Measurements from ENCODE around the gene MLLT3.

Gene MLLT3

DNA sequence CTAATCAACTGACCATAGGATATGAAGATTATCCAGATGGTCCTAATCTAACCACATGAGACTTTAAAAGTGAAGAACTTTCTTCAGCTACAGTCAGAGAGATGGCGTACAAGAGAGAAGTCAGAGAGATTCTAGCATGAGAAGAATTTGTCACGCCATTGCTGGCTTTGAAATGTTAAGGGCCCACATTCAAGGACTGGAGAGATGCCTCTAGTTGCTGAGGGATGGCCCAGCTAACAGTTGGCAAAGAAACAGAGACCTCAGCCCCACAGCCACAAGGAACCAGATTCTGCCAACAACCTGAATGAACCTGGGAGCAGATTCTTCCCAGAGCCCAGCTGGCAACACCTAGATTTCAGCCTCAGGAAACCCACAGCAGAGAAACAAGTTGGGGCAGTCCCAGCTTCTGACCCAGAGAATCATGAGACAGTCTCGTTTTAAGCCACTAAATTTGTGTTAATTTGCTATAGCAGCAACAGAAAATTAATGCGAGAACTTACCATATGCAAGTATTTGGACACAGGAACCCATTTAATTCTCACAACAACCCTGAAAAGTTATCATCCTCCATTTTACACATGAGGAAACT lies 132.0 kb downstream of the MLLT3 start:
- TF ChIP-seq ISL1 (CRISPR knock-in tag; IDR thresholded peaks at IDR 0.05) (no peak), ESRRG (CRISPR knock-in tag; IDR thresholded peaks at IDR 0.05) (no peak), OSR1 (CRISPR knock-in tag; IDR thresholded peaks at IDR 0.05) (no peak), GLIS3 (CRISPR knock-in tag; IDR thresholded peaks at IDR 0.05) (no peak), PPARA (CRISPR knock-in tag; IDR thresholded peaks at IDR 0.05; ENCODE audit: borderline replicate concordance) (no peak), TCF4 (CRISPR knock-in tag; IDR thresholded peaks at IDR 0.05; ENCODE audit: borderline replicate concordance) (no peak), RARB (CRISPR knock-in tag; IDR thresholded peaks at IDR 0.05) (no peak), ZNF565 (CRISPR knock-in tag; conservative IDR thresholded peaks at IDR 0.05; ENCODE audit: low read depth) (no peak)
- TF ChIP-seq, protein P1, sequence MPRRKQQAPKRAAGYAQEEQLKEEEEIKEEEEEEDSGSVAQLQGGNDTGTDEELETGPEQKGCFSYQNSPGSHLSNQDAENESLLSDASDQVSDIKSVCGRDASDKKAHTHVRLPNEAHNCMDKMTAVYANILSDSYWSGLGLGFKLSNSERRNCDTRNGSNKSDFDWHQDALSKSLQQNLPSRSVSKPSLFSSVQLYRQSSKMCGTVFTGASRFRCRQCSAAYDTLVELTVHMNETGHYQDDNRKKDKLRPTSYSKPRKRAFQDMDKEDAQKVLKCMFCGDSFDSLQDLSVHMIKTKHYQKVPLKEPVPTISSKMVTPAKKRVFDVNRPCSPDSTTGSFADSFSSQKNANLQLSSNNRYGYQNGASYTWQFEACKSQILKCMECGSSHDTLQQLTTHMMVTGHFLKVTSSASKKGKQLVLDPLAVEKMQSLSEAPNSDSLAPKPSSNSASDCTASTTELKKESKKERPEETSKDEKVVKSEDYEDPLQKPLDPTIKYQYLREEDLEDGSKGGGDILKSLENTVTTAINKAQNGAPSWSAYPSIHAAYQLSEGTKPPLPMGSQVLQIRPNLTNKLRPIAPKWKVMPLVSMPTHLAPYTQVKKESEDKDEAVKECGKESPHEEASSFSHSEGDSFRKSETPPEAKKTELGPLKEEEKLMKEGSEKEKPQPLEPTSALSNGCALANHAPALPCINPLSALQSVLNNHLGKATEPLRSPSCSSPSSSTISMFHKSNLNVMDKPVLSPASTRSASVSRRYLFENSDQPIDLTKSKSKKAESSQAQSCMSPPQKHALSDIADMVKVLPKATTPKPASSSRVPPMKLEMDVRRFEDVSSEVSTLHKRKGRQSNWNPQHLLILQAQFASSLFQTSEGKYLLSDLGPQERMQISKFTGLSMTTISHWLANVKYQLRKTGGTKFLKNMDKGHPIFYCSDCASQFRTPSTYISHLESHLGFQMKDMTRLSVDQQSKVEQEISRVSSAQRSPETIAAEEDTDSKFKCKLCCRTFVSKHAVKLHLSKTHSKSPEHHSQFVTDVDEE (CRISPR knock-in tag; IDR thresholded peaks at IDR 0.05) = no peak
- TF ChIP-seq, protein P2, sequence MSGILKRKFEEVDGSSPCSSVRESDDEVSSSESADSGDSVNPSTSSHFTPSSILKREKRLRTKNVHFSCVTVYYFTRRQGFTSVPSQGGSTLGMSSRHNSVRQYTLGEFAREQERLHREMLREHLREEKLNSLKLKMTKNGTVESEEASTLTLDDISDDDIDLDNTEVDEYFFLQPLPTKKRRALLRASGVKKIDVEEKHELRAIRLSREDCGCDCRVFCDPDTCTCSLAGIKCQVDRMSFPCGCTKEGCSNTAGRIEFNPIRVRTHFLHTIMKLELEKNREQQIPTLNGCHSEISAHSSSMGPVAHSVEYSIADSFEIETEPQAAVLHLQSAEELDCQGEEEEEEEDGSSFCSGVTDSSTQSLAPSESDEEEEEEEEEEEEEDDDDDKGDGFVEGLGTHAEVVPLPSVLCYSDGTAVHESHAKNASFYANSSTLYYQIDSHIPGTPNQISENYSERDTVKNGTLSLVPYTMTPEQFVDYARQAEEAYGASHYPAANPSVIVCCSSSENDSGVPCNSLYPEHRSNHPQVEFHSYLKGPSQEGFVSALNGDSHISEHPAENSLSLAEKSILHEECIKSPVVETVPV (CRISPR knock-in tag; IDR thresholded peaks at IDR 0.05) = no peak
- no peak for ATAC-seq

DNA sequence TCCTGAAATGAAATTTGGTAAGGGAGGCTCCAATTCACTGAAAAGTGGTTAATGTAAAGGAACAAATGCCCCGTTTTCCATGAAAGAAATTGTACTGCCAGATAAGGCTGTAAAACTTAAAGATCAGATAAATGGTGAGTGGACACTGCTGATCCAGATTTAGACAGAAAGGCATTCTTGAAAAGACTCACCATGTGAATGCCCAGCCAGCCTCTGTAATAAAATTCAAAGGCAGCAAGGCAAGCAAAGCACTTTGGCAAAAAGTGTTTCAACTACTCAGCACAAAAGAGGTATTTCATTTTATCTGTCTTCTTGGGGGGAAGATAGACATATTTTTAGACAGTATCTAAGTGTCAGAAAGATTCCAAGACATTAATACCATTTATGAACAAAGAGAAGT lies 133.6 kb downstream of the MLLT3 start:
- no peak for ATAC-seq
- TF ChIP-seq BACH2 (CRISPR knock-in tag; IDR thresholded peaks at IDR 0.05; ENCODE audit: borderline replicate concordance) = no peak
- TF ChIP-seq, protein P2 (CRISPR knock-in tag; IDR thresholded peaks at IDR 0.05) = no peak
- TF ChIP-seq RARB (CRISPR knock-in tag; IDR thresholded peaks at IDR 0.05) = no peak
- TF ChIP-seq OSR1 (CRISPR knock-in tag; IDR thresholded peaks at IDR 0.05) = no peak
- TF ChIP-seq, protein P3, sequence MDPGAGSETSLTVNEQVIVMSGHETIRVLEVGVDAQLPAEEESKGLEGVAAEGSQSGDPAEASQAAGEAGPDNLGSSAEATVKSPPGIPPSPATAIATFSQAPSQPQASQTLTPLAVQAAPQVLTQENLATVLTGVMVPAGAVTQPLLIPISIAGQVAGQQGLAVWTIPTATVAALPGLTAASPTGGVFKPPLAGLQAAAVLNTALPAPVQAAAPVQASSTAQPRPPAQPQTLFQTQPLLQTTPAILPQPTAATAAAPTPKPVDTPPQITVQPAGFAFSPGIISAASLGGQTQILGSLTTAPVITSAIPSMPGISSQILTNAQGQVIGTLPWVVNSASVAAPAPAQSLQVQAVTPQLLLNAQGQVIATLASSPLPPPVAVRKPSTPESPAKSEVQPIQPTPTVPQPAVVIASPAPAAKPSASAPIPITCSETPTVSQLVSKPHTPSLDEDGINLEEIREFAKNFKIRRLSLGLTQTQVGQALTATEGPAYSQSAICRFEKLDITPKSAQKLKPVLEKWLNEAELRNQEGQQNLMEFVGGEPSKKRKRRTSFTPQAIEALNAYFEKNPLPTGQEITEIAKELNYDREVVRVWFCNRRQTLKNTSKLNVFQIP (CRISPR knock-in tag; IDR thresholded peaks at IDR 0.05; ENCODE audit: borderline replicate concordance, low read depth) = no peak
- TF ChIP-seq ZC3H10 (CRISPR knock-in tag; IDR thresholded peaks at IDR 0.05) = no peak
- TF ChIP-seq ZNF8 (CRISPR knock-in tag; IDR thresholded peaks at IDR 0.05) = no peak
- no peak for TF ChIP-seq TCF4 (CRISPR knock-in tag; IDR thresholded peaks at IDR 0.05; ENCODE audit: borderline replicate concordance)
- no peak for TF ChIP-seq ESRRG (CRISPR knock-in tag; IDR thresholded peaks at IDR 0.05)
- no peak for TF ChIP-seq GLIS3 (CRISPR knock-in tag; IDR thresholded peaks at IDR 0.05)
- no peak for TF ChIP-seq CSDC2 (CRISPR knock-in tag; IDR thresholded peaks at IDR 0.05)
- no peak for TF ChIP-seq ZNF565 (CRISPR knock-in tag; conservative IDR thresholded peaks at IDR 0.05; ENCODE audit: low read depth)
- TF ChIP-seq ZFP3 (CRISPR knock-in tag; IDR thresholded peaks at IDR 0.05) = no peak
- TF ChIP-seq, protein P4, sequence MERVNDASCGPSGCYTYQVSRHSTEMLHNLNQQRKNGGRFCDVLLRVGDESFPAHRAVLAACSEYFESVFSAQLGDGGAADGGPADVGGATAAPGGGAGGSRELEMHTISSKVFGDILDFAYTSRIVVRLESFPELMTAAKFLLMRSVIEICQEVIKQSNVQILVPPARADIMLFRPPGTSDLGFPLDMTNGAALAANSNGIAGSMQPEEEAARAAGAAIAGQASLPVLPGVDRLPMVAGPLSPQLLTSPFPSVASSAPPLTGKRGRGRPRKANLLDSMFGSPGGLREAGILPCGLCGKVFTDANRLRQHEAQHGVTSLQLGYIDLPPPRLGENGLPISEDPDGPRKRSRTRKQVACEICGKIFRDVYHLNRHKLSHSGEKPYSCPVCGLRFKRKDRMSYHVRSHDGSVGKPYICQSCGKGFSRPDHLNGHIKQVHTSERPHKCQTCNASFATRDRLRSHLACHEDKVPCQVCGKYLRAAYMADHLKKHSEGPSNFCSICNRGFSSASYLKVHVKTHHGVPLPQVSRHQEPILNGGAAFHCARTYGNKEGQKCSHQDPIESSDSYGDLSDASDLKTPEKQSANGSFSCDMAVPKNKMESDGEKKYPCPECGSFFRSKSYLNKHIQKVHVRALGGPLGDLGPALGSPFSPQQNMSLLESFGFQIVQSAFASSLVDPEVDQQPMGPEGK (CRISPR knock-in tag; IDR thresholded peaks at IDR 0.05; ENCODE audit: borderline replicate concordance) = no peak
- no peak for TF ChIP-seq ARNTL (CRISPR knock-in tag; IDR thresholded peaks at IDR 0.05; ENCODE audit: borderline replicate concordance, low read depth)
- TF ChIP-seq ZFP30 (CRISPR knock-in tag; IDR thresholded peaks at IDR 0.05) = no peak
- no peak for TF ChIP-seq ISL1 (CRISPR knock-in tag; IDR thresholded peaks at IDR 0.05)
- no peak for TF ChIP-seq SNAI2 (CRISPR knock-in tag; IDR thresholded peaks at IDR 0.05)
- TF ChIP-seq, protein P5, sequence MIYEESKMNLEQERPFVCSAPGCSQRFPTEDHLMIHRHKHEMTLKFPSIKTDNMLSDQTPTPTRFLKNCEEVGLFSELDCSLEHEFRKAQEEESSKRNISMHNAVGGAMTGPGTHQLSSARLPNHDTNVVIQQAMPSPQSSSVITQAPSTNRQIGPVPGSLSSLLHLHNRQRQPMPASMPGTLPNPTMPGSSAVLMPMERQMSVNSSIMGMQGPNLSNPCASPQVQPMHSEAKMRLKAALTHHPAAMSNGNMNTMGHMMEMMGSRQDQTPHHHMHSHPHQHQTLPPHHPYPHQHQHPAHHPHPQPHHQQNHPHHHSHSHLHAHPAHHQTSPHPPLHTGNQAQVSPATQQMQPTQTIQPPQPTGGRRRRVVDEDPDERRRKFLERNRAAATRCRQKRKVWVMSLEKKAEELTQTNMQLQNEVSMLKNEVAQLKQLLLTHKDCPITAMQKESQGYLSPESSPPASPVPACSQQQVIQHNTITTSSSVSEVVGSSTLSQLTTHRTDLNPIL (CRISPR knock-in tag; IDR thresholded peaks at IDR 0.05; ENCODE audit: low read depth) = no peak
- no peak for TF ChIP-seq TOX (CRISPR knock-in tag; IDR thresholded peaks at IDR 0.05; ENCODE audit: borderline replicate concordance)

Measured in SK-N-SH treated with all-trans-retinoic acid at 6 μM for 48 hours (cell line).